Osteocyte (in vitro differentiated cells): ENCODE measurements around the gene CXCL1. TPM values are rescaled to one million over a fixed set of nuclear protein-coding genes. Genes with fewer than 3 reads are reported as not detected.

Experiments
- DNase-seq: peaks from one replicate; pipeline ENCODE4 v3.0.0; 2021; ENCODE audit warnings: mixed read lengths; ENCODE audit not compliant: unreplicated experiment; ENCODE audit errors: extremely low spot score
- H3K27ac Mint-ChIP-seq: one replicate; pipeline ENCODE4 v1.8.0; 2021; ENCODE audit warnings: mild to moderate bottlenecking, mixed read lengths; ENCODE audit not compliant: unreplicated experiment
- H3K27me3 Mint-ChIP-seq: one replicate; pipeline ENCODE4 v1.8.0; 2021; ENCODE audit warnings: mixed read lengths; ENCODE audit not compliant: unreplicated experiment
- H3K36me3 Mint-ChIP-seq: one replicate; pipeline ENCODE4 v1.8.0; 2021; ENCODE audit warnings: mixed read lengths; ENCODE audit not compliant: unreplicated experiment
- H3K4me1 Mint-ChIP-seq: one replicate; pipeline ENCODE4 v1.8.0; 2021; ENCODE audit warnings: mixed read lengths; ENCODE audit not compliant: unreplicated experiment
- H3K4me3 Mint-ChIP-seq: one replicate; pipeline ENCODE4 v1.8.0; 2021; ENCODE audit warnings: mild to moderate bottlenecking, moderate library complexity, mixed read lengths; ENCODE audit not compliant: unreplicated experiment
- H3K9me3 Mint-ChIP-seq: one replicate; pipeline ENCODE4 v1.8.0; 2021; ENCODE audit warnings: mixed read lengths; ENCODE audit not compliant: unreplicated experiment
- CTCF ChIP-seq: fragments of 200-600 bp; sonication (generic); IDR thresholded peaks from 2 replicates; pipeline ENCODE4 v1.5.0; 2021; ENCODE audit warnings: antibody characterized with exemption, mild to moderate bottlenecking, moderate library complexity
- total RNA-seq: library from RNA; stranded (reverse); gene quantifications from 2 replicates; pipeline ENCODE4 v1.2.1, GENCODE V29; 2021

Gene CXCL1
- total RNA-seq, 1 donor from 2014 or later = 132 TPM

GRCh38 chr4:73911746-73912145 is 42.6 kb downstream of the CXCL1 start:
- peak overlapping the region; percentile 34 for H3K27ac Mint-ChIP-seq

GRCh38 chr4:73912191-73912590 is 43.0 kb downstream of the CXCL1 start:
- no peak for TF ChIP-seq CTCF
- H3K27me3 Mint-ChIP-seq = no peaks in the 10 kb centered on the region
- H3K9me3 Mint-ChIP-seq = peaks cover 6% of the 10 kb centered on the region
- H3K27ac Mint-ChIP-seq = no peak overlapping the region
- H3K4me1 Mint-ChIP-seq = peaks cover 36% of the 10 kb centered on the region
- no peak overlapping the region for H3K4me3 Mint-ChIP-seq
- DNase-seq = no peak
- peaks cover 2% of the 10 kb centered on the region for H3K36me3 Mint-ChIP-seq

More at GRCh38 chr4:73911746-73912145, 42.6 kb downstream of the CXCL1 start:
- TF ChIP-seq CTCF = no peak
- Mint-ChIP-seq H3K36me3 (peaks cover 2% of the 10 kb centered on the region), H3K9me3 (peaks cover 6% of the 10 kb centered on the region), H3K27me3 (no peaks in the 10 kb centered on the region), H3K4me3 (no peak overlapping the region), H3K4me1 (peaks cover 32% of the 10 kb centered on the region)
- no peak for DNase-seq

DNA sequence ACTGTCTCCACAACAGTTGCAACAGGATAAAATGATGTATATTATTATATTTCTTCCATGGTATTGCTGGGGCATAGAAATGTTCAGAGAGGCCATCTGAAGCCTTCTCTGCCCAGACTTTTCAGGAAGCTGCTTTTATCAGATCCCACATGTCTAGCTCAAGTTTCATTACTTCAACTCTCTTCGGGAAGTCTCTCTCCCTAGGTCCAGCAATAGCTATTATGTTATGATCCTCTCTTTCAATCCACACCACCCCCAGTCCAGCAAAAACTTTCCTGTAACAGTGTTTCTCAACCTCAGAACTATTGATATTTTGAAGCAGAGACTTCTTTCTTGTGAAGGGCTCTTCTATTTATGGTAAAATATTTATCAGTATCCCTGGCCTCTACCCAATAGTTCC is 44.9 kb downstream of the CXCL1 start:
- Mint-ChIP-seq H3K4me3 (no peak overlapping the region), H3K27ac (no peak overlapping the region), H3K4me1 (peaks cover 50% of the 10 kb centered on the region), H3K36me3 (no peaks in the 10 kb centered on the region), H3K9me3 (peaks cover 6% of the 10 kb centered on the region), H3K27me3 (no peaks in the 10 kb centered on the region)
- no peak for DNase-seq
- TF ChIP-seq CTCF = no peak

DNA sequence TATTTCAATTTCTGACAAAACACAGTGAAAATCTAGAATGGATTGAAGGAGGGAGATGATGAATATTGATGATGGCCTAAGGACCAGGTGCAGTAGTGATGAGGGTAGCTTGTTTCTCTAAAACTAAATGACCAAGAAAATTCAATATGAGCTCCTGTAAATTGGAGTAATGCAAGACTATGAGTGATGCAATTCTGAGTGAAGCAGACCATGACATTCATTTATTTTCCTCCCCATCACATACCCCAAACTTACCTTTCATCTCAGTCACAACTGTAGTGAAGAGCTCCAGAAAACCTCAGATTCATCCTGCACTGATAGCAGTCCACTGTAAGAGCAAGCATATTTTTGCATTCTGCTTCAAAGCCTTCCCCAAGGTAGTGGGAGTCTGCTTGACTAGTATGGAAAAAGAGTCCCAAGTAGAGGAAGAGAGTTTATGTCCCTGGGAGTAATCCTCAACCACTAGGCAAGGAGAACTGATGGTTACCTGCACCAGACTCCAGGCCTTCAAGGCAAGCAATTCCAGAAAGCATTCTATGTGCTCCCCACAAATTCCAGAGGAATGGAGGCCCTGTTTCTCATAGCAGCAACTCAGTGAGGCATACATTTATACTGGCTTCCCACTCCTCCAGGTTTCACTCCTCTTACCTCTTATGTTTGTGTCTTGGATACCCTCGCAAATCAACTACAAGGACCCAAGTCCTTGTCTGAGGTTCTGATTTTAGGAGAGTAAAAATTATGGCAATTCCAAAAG is 47.2 kb downstream of the CXCL1 start:
- no peak for DNase-seq
- Mint-ChIP-seq H3K4me3 (no peak overlapping the region), H3K27me3 (no peaks in the 10 kb centered on the region), H3K27ac (peak overlapping the region; percentile 85), H3K9me3 (peaks cover 11% of the 10 kb centered on the region), H3K36me3 (no peaks in the 10 kb centered on the region), H3K4me1 (peaks cover 59% of the 10 kb centered on the region)
- no peak for TF ChIP-seq CTCF

GRCh38 chr4:73917081-73917501 is 47.9 kb downstream of the CXCL1 start:
- H3K4me3 Mint-ChIP-seq = no peak overlapping the region
- H3K27me3 Mint-ChIP-seq = no peaks in the 10 kb centered on the region
- no peaks in the 10 kb centered on the region for H3K36me3 Mint-ChIP-seq
- H3K9me3 Mint-ChIP-seq = peaks cover 11% of the 10 kb centered on the region
- H3K27ac Mint-ChIP-seq = peak overlapping the region; percentile 85
- TF ChIP-seq CTCF = no peak
- no peak for DNase-seq
- H3K4me1 Mint-ChIP-seq = peaks cover 57% of the 10 kb centered on the region
